HL-60 (cell line): ENCODE results near the gene GLI2.

Experiments used
- DNase-seq, 2 experiments: peaks; one replicate each; pipeline ENCODE4 v3.0.0-alpha.2; 2010 to 2020; ENCODE audit warnings: low read depth in 1 of 2, low spot score in 1 of 2
- H3K27ac ChIP-seq: fragments of 250-450 bp; sonication (Bioruptor Pico); replicated peaks from 2 replicates; pipeline ENCODE4 v1.5.1; 2020; ENCODE audit warnings: mild to moderate bottlenecking, moderate library complexity
- H3K27me3 ChIP-seq: fragments of 250-450 bp; sonication (Bioruptor Pico); 2 replicates; pipeline ENCODE4 v1.5.1; 2021; ENCODE audit warnings: mild to moderate bottlenecking, moderate library complexity; ENCODE audit not compliant: insufficient read depth, poor library complexity, severe bottlenecking
- H3K4me3 ChIP-seq: replicated peaks from 2 replicates; pipeline ENCODE4 v1.5.1; 2011; ENCODE audit warnings: mild to moderate bottlenecking, control low read depth, low read length; ENCODE audit not compliant: insufficient read depth
- GABPA ChIP-seq: IDR thresholded peaks from 2 replicates; pipeline ENCODE4 v1.6.1; 2012; ENCODE audit warnings: low read depth
- POLR2AphosphoS5 ChIP-seq: IDR thresholded peaks from 2 replicates; pipeline ENCODE4 v1.6.1; 2012; ENCODE audit warnings: low read depth
- REST ChIP-seq: IDR thresholded peaks from 2 replicates; pipeline ENCODE4 v1.6.1; 2012; ENCODE audit warnings: low read depth; ENCODE audit not compliant: insufficient replicate concordance
- SPI1 ChIP-seq: IDR thresholded peaks from 2 replicates; pipeline ENCODE4 v1.6.1; 2012; ENCODE audit warnings: low read depth, mild to moderate bottlenecking, borderline replicate concordance
- TF ChIP-seq, protein P1 (sequence below): IDR thresholded peaks from one replicate; pipeline ENCODE4 v1.5.1; 2011; ENCODE audit warnings: low read length, control low read depth, inconsistent platforms; ENCODE audit not compliant: insufficient read depth

The GLI2 gene

DNA sequence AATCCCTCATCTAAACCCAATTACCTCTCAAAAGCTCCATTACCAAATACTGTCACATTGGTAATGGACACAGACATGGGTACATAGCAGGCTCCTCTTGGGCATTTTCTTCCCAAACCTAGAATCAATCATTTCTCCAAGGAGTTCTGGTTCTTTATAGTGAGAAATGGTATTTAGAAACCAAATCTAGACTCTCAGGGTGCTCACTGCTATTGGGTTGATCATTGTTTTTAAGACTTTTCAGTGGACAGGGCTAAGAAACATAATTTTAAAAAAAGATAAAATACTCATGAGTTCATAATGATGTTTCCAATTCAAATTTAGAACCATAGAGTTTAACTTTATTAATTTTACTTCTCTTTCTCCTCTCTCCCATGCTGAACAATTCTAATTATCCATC, 9.4 kb upstream of the GLI2 start:
- H3K4me3 ChIP-seq = no peak overlapping the region
- TF ChIP-seq GABPA (no peak), REST (no peak), SPI1 (no peak), POLR2AphosphoS5 (no peak)
- TF ChIP-seq, protein P1, sequence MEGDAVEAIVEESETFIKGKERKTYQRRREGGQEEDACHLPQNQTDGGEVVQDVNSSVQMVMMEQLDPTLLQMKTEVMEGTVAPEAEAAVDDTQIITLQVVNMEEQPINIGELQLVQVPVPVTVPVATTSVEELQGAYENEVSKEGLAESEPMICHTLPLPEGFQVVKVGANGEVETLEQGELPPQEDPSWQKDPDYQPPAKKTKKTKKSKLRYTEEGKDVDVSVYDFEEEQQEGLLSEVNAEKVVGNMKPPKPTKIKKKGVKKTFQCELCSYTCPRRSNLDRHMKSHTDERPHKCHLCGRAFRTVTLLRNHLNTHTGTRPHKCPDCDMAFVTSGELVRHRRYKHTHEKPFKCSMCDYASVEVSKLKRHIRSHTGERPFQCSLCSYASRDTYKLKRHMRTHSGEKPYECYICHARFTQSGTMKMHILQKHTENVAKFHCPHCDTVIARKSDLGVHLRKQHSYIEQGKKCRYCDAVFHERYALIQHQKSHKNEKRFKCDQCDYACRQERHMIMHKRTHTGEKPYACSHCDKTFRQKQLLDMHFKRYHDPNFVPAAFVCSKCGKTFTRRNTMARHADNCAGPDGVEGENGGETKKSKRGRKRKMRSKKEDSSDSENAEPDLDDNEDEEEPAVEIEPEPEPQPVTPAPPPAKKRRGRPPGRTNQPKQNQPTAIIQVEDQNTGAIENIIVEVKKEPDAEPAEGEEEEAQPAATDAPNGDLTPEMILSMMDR = no peak
- H3K27me3 ChIP-seq = no peaks in the 10 kb centered on the region
- H3K27ac ChIP-seq = no peak overlapping the region
- DNase-seq = no peak

DNA sequence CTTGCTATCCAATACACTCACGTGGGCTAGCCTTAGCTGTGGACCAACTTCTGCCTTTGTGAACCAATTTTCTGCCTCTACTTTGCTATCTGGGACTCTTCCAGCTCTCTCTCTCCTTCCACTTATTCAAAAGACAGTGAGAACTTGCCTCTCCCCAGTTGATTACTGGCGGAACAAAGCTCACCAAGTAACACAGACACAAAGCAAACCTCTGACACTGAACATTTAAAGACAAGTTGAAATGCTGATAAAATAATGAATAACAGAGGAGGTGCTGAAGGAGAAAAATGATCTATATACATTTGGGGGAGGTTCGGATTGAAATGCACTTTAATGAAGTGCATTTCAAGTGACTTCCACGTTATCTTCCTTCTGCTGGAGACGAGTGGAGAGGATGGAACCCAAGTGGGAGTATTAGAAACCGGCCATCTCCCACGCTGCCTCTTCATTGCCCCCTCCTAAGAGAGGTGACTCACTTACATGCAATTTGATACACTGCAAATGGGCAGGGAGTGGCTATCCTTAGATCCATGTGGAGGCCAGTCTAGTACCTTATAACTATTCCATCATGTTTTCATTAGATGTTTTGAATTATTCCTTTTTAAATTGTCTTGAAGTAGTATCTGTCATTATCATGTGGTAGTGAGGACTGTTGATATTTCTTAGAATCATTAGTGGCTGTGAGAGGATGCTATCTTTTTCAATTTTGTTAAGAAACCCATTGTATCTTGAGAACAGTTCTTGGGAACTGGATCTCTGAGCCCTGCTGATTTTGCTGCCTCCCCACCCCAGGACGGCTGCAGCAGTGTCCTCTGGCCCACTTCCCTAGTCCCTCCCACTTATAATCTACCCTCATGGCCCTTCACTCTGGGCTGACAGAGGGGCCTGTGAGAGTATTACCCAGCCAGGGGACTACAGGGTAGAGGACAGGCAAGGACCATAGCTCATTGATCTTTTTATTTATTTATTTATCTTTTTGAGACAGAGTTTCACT, 6.0 kb upstream of the GLI2 start:
- DNase-seq = no peak
- TF ChIP-seq POLR2AphosphoS5 (no peak), SPI1 (no peak), GABPA (no peak), REST (no peak)
- TF ChIP-seq, protein P1 = no peak
- Histone ChIP-seq H3K27ac (no peak overlapping the region), H3K4me3 (no peak overlapping the region), H3K27me3 (peaks cover 10% of the 10 kb centered on the region)

DNA sequence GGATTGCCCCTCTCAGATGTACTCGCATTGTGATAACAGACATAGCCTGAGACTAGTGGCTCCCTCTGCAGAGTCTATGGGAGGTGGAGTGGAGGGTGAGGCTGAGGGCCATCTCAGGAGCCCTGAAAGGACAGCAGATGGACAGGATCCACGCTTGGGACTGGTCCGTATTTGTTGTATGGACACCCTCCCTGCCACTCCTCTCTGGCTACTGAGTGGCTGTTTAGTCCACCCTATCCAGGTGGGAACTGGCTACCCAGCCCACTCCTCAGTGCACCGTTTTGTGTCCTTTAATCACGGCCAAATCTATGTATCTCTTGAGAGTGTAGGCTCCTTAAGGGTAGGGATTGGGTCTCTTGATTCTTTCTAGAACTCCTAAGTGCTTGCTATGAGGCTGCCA, 4.5 kb upstream of the GLI2 start:
- no peak for DNase-seq
- Histone ChIP-seq H3K27me3 (peaks cover 18% of the 10 kb centered on the region), H3K27ac (no peak overlapping the region), H3K4me3 (no peak overlapping the region)
- TF ChIP-seq REST (no peak), POLR2AphosphoS5 (no peak), GABPA (no peak), SPI1 (no peak)
- TF ChIP-seq, protein P1 = no peak
